ENCODE data around the gene DOK6.

DNA sequence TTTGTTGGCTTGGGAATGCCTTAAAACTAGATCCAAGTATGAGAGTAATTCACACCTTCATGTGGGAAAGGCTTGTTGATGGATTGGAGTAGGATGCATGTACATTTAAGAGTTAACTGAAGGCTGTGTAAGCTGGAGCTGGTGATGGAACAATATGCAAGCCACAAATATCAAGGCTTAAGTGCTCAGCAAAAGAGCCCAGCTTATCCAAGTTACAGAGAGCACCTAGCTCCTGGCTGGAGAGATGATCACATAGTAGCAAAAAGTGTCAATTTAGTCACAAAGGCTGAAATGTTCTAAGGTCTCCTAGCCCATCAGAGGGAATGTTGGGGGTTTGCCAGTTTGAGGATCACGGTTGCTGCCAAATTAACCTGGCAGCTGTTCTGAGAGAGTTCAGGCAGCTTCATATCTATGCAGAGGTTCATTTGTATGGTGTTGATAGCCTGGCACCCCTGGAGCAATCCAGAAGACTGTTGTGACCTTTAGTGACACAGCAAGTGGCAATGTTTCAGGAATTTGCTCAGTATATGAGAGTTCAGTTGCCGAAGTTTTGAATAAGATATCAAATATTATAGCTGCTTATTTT lies 228.2 kb downstream of the DOK6 start:
- TF ChIP-seq CBX2 (IDR thresholded peaks at IDR 0.05; ENCODE audit: insufficient read depth, low read length, poor library complexity, severe bottlenecking) (no peak), KAT7 (CRISPR knock-in tag; IDR thresholded peaks at IDR 0.05; ENCODE audit: borderline replicate concordance) (no peak)
